ENCODE data around the gene ERFE.

- TF ChIP-seq BHLHE40 (IDR thresholded peaks at IDR 0.05; ENCODE audit: borderline replicate concordance) (no peak), SP1 (IDR thresholded peaks at IDR 0.05) (no peak), NFRKB (IDR thresholded peaks at IDR 0.05) (no peak), HDGF (IDR thresholded peaks at IDR 0.05; ENCODE audit: borderline replicate concordance) (no peak), SUZ12 (IDR thresholded peaks at IDR 0.05) (no peak), ELF4 (IDR thresholded peaks at IDR 0.05) (no peak), L3MBTL2 (conservative IDR thresholded peaks at IDR 0.05) (no peak), LEF1 (IDR thresholded peaks at IDR 0.05; ENCODE audit: borderline replicate concordance) (no peak), FOXM1 (IDR thresholded peaks at IDR 0.05; ENCODE audit: borderline replicate concordance) (no peak), ZNF384 (IDR thresholded peaks at IDR 0.05) (no peak), CTBP1 (IDR thresholded peaks at IDR 0.05; ENCODE audit: borderline replicate concordance) (no peak)
Observed at GRCh38 chr2:238161291-238162051, 2.7 kb downstream of the ERFE start.

All from HEK293T (cell line).